ENCODE data around the gene ADAMTS3. TPM values are rescaled to one million over a fixed set of nuclear protein-coding genes. Genes with fewer than 3 reads are reported as not detected.
A peak's percentile ranks its signal among the peaks of the same experiment; 100 is the strongest.
"Not testable (repeated sequence)": the region's sequence is repeated elsewhere in the genome, so short reads cannot be mapped to it uniquely, and the experiment has no call there.

Gene ADAMTS3
- total RNA-seq, 1 donor from 2014 or later, result 0.24 TPM

GRCh38 chr4:72557021-72557420 is 12.0 kb downstream of the ADAMTS3 start:
- intact Hi-C loops (cut with DNase I), result no loop called here
- no peak for DNase-seq (ENCODE audit: missing footprints)
- ATAC-seq, result no peak

DNA sequence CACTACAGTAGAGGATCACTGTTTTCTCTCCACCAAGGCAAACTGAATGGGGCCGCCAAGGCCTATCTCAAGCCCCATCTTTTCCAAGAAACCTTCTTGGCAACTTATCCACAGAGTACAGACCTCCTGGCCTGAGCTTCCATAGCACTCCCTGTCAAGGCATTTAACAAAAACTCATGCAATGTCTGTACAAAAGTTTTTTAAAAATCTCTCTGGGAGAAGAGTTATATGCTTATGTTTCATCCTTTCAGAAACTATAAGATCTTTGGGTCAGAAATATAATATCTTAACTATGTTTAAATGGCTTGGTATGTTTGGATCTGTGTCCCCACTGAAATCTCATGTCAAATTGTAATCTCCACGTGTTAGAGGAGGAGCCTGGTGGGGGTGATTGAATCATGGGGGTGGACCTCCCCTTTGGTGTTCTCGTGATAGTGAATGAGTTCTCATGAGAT is 13.6 kb downstream of the ADAMTS3 start:
- ATAC-seq (no peak), DNase-seq (ENCODE audit: missing footprints) (no peak)
- intact Hi-C loops (cut with DNase I), result no loop called here

DNA sequence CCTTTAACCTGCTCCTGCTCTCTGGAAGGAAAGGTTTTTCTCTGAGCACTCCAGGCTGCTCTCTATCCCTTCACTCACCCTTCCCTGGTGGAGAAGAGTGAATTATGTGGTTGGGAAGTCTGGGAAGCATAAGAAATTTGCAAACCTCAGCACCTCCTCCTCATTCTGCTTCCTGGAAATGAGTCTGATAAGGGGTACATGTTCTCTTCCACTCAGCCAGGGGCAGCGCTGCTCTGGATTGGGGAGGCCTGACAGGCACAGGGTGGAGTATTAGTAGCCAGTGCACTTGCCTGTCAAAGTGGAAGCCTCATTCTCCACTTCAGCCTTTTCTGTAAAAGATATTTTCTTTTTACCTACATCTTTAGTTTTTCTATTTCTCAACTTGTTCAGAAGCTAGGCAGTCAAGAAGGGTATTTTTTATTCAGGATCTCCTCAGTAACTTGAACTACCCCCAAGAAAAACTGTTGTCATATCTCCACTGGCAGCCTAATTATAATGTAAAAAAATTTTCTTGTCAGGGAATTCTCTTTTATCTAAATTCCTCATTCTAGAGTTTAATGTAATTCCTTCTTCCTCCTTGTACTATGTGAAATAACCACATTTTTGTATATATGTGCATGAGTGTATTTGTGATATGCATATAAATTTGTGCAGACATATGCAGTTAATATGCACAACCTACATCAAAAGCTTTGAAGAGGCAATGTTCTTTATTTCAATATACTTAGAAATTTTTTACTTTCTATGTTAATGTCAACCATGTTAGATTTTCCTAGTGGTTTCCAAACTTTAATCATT is 15.3 kb downstream of the ADAMTS3 start:
- no peak for DNase-seq (ENCODE audit: missing footprints)
- intact Hi-C loops (cut with DNase I), result loop anchor here (1.0 kb wide), 1 partner anchor 12 kb away; no protein-coding TSS in a partner anchor
- no peak for ATAC-seq

DNA sequence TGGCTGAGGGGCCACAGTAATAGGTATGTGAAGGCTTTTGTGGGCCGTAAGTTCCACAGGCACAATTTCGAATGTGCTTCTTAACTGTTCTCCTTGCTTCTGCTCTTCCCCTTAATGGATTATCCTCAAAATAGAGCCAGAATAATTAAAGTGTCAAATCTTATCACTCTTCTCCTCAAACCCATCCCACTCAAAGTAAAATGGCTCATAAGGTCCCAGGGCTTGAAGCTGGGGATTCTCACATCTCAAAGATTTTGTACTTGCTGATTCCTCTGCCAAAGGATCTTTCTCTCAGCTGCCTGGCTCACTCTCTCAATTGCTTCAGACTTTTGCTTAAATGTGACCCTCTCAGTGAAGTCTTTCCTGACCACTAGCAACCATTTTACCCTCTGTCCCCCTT is 16.6 kb downstream of the ADAMTS3 start:
- DNase-seq (ENCODE audit: missing footprints), result no peak
- intact Hi-C loops (cut with DNase I), result no loop called here
- no peak for ATAC-seq

DNA sequence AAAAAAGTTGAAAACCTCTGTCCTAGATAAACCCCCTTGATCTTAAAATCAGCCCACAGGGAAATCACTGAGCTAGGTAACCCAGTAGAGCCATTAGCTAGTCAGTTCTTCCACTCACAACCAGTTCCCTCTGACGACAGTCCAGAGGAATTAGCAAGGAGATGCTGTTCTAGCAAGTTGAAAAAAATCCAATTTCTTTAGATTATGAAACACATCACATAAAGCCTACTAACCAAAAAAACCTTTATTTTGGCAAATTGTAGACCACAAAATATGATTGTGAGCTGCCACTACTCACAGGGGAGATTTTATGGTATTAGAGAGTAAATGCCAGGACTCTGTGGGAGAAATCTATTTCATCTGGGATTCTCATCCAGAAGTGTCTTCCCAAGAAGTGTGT is 22.6 kb downstream of the ADAMTS3 start:
- intact Hi-C loops (cut with DNase I), result no loop called here
- DNase-seq (ENCODE audit: missing footprints), result no peak
- no peak for ATAC-seq

- ATAC-seq; DNase-seq (ENCODE audit: missing footprints); intact Hi-C loops (cut with DNase I): not testable (repeated sequence)
Measured at GRCh38 chr4:72540694-72541093, 28.3 kb downstream of the ADAMTS3 start.

GRCh38 chr4:72538006-72538405 is 31.0 kb downstream of the ADAMTS3 start:
- ATAC-seq, result no peak
- no peak for DNase-seq (ENCODE audit: missing footprints)
- intact Hi-C loops (cut with DNase I), result no loop called here

- DNase-seq (ENCODE audit: missing footprints) (no peak), ATAC-seq (no peak)
- intact Hi-C loops (cut with DNase I), result no loop called here
Measured at GRCh38 chr4:72536443-72536842, 32.6 kb downstream of the ADAMTS3 start.

DNA sequence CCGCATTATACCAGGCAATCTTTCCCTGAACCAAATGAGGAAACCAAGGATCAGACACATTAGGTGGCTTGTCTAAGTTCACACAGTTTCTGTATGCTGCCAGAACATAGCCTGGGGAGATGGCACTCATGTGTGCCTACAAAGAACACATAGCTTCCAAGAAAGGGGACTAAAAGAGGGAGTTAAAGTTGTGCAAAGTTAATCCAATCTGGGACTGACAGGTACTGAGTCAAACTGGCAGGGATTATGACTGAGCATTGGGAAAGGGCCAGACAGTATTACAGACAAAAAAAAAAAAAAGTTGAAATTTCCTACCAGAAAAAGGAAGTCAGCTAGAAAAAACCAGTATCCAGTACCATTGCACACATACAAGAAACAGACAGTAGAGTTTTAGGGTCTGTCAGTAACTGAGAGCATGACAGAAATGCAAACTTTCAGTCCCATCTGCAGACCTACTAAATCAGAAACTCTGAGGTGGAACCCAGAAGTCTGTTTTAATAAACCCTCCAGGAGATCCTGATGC is 37.2 kb downstream of the ADAMTS3 start:
- intact Hi-C loops (cut with DNase I), result no loop called here
- DNase-seq (ENCODE audit: missing footprints), result no peak
- no peak for ATAC-seq

DNA sequence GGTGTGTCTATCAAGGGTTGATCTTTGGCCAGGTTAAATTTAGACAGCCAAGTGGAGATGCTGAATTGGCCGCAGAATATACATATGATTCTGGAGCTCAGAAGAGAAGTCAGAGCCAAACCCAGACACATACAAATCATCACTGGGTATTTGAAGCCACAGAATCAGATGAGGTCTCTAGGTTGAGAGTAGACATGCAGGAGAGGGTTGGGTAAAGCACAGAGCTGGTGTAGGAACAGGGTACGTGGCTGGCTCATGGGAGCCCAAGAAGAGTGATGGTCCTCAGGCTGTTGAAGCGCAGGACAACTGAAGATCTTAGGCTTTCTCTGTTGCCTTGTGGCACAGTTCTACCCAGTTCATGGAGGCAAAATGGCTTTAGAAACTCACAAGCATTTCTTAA is 37.7 kb downstream of the ADAMTS3 start:
- intact Hi-C loops (cut with DNase I), result no loop called here
- DNase-seq (ENCODE audit: missing footprints), result no peak
- no peak for ATAC-seq

GRCh38 chr4:72529148-72529822 is 39.7 kb downstream of the ADAMTS3 start:
- DNase-seq (ENCODE audit: missing footprints), result no peak
- intact Hi-C loops (cut with DNase I), result no loop called here
- no peak for ATAC-seq

DNA sequence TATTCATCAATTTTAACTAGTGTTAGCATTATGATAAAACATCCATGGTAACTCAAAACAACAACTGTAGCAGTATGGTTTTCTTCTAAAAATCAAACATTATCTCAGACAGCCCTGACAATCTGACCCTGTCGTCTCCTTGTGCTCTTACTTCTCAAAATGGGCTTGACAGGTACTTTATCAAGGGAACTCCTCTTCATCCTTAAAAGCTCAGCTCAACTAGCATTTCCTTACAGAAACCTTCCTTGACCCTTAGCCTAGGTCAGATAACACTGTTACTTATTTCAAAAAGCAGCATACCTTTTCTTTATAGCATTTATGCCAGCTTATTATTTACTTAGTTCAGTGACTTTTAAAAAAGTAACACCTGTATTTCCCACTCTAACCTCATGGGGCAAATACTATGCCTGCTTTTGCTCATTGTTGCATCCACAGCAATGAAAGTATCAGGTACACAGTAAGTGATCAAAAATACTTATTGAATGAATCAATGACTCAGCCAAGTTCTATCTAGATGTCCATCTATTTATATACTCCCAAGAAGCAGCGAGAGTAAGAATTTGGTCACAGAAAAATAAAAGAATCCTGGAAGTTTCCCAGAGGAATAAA is 41.9 kb downstream of the ADAMTS3 start:
- DNase-seq (ENCODE audit: missing footprints) (no peak), ATAC-seq (no peak)
- intact Hi-C loops (cut with DNase I), result loop anchor here (2.0 kb wide), 1 partner anchor 42 kb away; the partner anchor contains the start of gene ADAMTS3

GRCh38 chr4:72525938-72526337 is 43.1 kb downstream of the ADAMTS3 start:
- intact Hi-C loops (cut with DNase I), result loop anchor here (2.0 kb wide), 1 partner anchor 43 kb away; the partner anchor contains the start of gene ADAMTS3
- peak; percentile 77 for DNase-seq (ENCODE audit: missing footprints)
- peak; percentile 99 for ATAC-seq

GRCh38 chr4:72522440-72522839 is 46.6 kb downstream of the ADAMTS3 start:
- DNase-seq (ENCODE audit: missing footprints) (no peak), ATAC-seq (no peak)
- intact Hi-C loops (cut with DNase I), result no loop called here

DNA sequence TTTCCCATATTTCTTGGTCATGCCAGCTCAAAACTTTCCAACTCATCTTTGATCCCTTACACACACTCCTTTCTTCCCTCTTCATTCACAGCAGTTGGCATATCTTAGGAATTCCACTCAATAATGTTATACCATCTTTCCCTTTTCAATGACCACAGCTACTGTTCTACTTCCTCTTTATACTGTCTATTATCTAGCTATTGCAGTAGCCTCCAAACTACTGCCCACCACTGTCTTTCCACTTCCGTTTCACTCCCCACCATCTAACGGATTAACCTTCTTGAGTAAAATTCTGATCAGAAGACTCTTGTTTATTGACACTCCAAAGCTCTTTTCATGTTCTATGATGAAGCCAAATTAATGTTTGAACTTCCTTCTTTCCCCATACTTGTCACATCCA is 55.8 kb downstream of the ADAMTS3 start:
- DNase-seq (ENCODE audit: missing footprints) (no peak), ATAC-seq (no peak)
- intact Hi-C loops (cut with DNase I), result no loop called here

GRCh38 chr4:72507860-72508419 is 61.1 kb downstream of the ADAMTS3 start:
- no peak for DNase-seq (ENCODE audit: missing footprints)
- ATAC-seq, result no peak
- intact Hi-C loops (cut with DNase I), result loop anchor here (5.0 to 10.0 kb wide), 2 partner anchors 509 to 1147 kb away; no protein-coding TSS in a partner anchor

DNA sequence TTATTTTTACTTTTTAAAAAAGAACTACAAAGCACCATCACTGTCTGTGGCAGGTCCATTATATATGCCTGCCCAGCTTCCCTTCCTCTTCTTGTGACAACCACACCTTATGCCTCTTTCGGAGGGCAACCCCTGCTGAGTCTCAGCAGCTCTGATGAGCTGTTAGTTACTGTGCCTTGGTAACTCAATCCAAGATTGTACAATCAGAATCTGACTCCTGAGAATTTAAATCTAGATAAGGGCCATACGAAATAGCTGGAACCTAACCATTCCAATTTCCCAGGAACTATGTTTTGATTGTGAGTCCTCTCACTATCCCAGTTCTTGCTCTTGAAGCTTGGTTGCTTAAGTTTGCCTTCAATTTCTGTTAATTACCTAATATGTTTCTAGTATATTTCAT is 61.9 kb downstream of the ADAMTS3 start:
- intact Hi-C loops (cut with DNase I), result loop anchor here (5.0 to 10.0 kb wide), 2 partner anchors 510 to 1148 kb away; no protein-coding TSS in a partner anchor
- ATAC-seq, result no peak
- no peak for DNase-seq (ENCODE audit: missing footprints)

DNA sequence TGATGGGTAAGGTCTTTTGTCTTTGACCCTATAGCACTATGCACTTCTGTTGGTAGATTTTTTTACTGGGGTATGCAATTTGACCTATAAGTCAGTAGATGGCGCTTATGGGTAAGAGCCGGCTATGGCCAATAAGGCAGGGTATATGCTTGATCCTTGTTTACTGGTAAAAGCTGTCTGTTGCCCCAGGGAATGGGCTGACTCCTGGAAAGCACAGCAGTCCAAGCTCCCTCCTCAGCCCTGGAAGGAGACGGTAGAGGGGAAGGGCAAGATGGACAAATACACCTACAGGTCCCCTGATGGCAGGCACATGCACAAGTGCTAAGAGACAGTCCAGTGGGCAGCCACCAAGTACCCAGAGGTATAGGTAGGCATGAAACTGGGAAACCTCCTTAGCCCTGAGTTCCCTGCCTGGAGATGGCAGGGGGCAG is 63.7 kb downstream of the ADAMTS3 start:
- no peak for DNase-seq (ENCODE audit: missing footprints)
- intact Hi-C loops (cut with DNase I), result loop anchor here (5.0 to 10.0 kb wide), 2 partner anchors 512 to 1149 kb away; no protein-coding TSS in a partner anchor

GRCh38 chr4:72500214-72500613 is 68.8 kb downstream of the ADAMTS3 start:
- DNase-seq (ENCODE audit: missing footprints) (no peak), ATAC-seq (no peak)
- intact Hi-C loops (cut with DNase I), result loop anchor here (10.0 kb wide), 1 partner anchor 1155 kb away; no protein-coding TSS in a partner anchor

More for the DNA sequence above, 63.7 kb downstream of the ADAMTS3 start:
- peak; percentile 73 for ATAC-seq

Measured in Right ventricle myocardium inferior (tissue), 1 donor.